IMR-90 (cell line): ENCODE data around the gene GPR75. TPM values are rescaled to one million over a fixed set of nuclear protein-coding genes. Genes with fewer than 3 reads are reported as not detected.

Experiments
- ATAC-seq: fragments of 200-7000 bp; cut with Tn5 transposase; 2 replicates; pipeline ENCODE4 v1.9.1; 2020; ENCODE audit warnings: low read depth, mild to moderate bottlenecking, moderate library complexity
- BruUV-seq: library from RNA; stranded (reverse); fragments of 400-500 nt; replicated peaks from 2 replicates; lab custom pipeline; 2021; lab: Mats Ljungman, UMichigan
- CTCF ChIA-PET: fragments of 300-600 bp; formaldehyde crosslinking; extraction: SDS; loops from one replicate; lab custom pipeline; 2021; ENCODE audit warnings: antibody characterized with exemption; lab: Yijun Ruan, JAX
- POLR2A ChIA-PET: fragments of 300-600 bp; sonication (Branson Sonifier 250); formaldehyde crosslinking; loops from one replicate; lab custom pipeline; 2022; ENCODE audit warnings: antibody characterized with exemption; ENCODE audit not compliant: unreplicated experiment; lab: Charles Lee
- DNase-seq: peaks from one replicate; pipeline ENCODE4 v3.0.0; 2013
- H2AFZ ChIP-seq: replicated peaks from 2 replicates; pipeline ENCODE3; 2013; ENCODE audit warnings: low read length, mild to moderate bottlenecking; ENCODE audit not compliant: poor library complexity
- H2AK5ac ChIP-seq: 2 replicates; pipeline ENCODE4 v1.6.1; 2013; ENCODE audit warnings: low read depth, low read length, inconsistent platforms
- H2AK9ac ChIP-seq: replicated peaks from 2 replicates; pipeline ENCODE3; 2013; ENCODE audit warnings: mild to moderate bottlenecking, low read depth, low read length, moderate library complexity; ENCODE audit not compliant: poor library complexity
- H2BK120ac ChIP-seq: 2 replicates; pipeline ENCODE4 v1.6.1; 2013; ENCODE audit warnings: low read depth, low read length, inconsistent platforms
- H2BK15ac ChIP-seq: 3 replicates; pipeline ENCODE4 v1.6.1; 2013; ENCODE audit warnings: low read depth, low read length, inconsistent platforms
- H2BK20ac ChIP-seq: 2 replicates; pipeline ENCODE4 v1.6.1; 2013; ENCODE audit warnings: low read depth, mild to moderate bottlenecking, inconsistent platforms, low read length, moderate library complexity
- H2BK5ac ChIP-seq: 2 replicates; pipeline ENCODE4 v1.6.1; 2013; ENCODE audit warnings: mild to moderate bottlenecking, low read depth, low read length, inconsistent platforms; ENCODE audit not compliant: poor library complexity, severe bottlenecking
- H3K14ac ChIP-seq: replicated peaks from 2 replicates; pipeline ENCODE4 v1.6.1; 2013; ENCODE audit warnings: low read depth, low read length, inconsistent platforms
- H3K18ac ChIP-seq: 2 replicates; pipeline ENCODE4 v1.6.1; 2013; ENCODE audit warnings: low read depth, low read length, control low read depth
- H3K23ac ChIP-seq: 2 replicates; pipeline ENCODE4 v1.6.1; 2013; ENCODE audit warnings: low read depth, low read length, inconsistent platforms
- H3K27ac ChIP-seq: 2 replicates; pipeline ENCODE4 v1.5.1; 2013; ENCODE audit warnings: mild to moderate bottlenecking, control low read depth, low read length; ENCODE audit not compliant: insufficient read depth
- H3K27me3 ChIP-seq: 2 replicates; pipeline ENCODE4 v1.6.1; 2013; ENCODE audit warnings: low read length; ENCODE audit not compliant: control insufficient read depth, insufficient read depth
- H3K36me3 ChIP-seq: 2 replicates; pipeline ENCODE4 v1.6.1; 2013; ENCODE audit warnings: low read length, mixed read lengths; ENCODE audit not compliant: control insufficient read depth, insufficient read depth
- H3K4ac ChIP-seq: 2 replicates; pipeline ENCODE4 v1.6.1; 2013; ENCODE audit warnings: low read depth, low read length, inconsistent platforms
- H3K4me1 ChIP-seq: 2 replicates; pipeline ENCODE4 v1.6.1; 2013; ENCODE audit warnings: low read length, mixed read lengths; ENCODE audit not compliant: control insufficient read depth, insufficient read depth
- H3K4me2 ChIP-seq: 2 replicates; pipeline ENCODE4 v1.6.1; 2013; ENCODE audit warnings: low read depth, mild to moderate bottlenecking, control low read depth, low read length, moderate library complexity
- H3K4me3 ChIP-seq: 2 replicates; pipeline ENCODE4 v1.5.1; 2013; ENCODE audit warnings: low read depth, mild to moderate bottlenecking, control low read depth, low read length, moderate library complexity; ENCODE audit not compliant: insufficient read depth
- H3K56ac ChIP-seq: 2 replicates; pipeline ENCODE4 v1.6.1; 2013; ENCODE audit warnings: low read length, inconsistent platforms; ENCODE audit not compliant: insufficient read depth; ENCODE audit errors: extremely low read depth
- H3K79me1 ChIP-seq, 2 experiments: 2 replicates each; pipeline ENCODE4 v1.6.1; 2013; ENCODE audit warnings: low read length in 2 of 2, inconsistent platforms in 1 of 2, low read depth in 1 of 2
- H3K9ac ChIP-seq: 2 replicates; pipeline ENCODE4 v1.6.1; 2013; ENCODE audit warnings: low read depth, low read length, control low read depth
- H3K9me1 ChIP-seq: 2 replicates; pipeline ENCODE4 v1.6.1; 2013; ENCODE audit warnings: low read length, inconsistent platforms; ENCODE audit not compliant: insufficient read depth
- H3K9me3 ChIP-seq: 2 replicates; pipeline ENCODE4 v1.6.1; 2013; ENCODE audit warnings: low read length; ENCODE audit not compliant: control insufficient read depth, insufficient read depth
- H4K20me1 ChIP-seq: 2 replicates; pipeline ENCODE4 v1.6.1; 2013; ENCODE audit warnings: low read length, inconsistent platforms; ENCODE audit not compliant: insufficient read depth
- H4K5ac ChIP-seq: 2 replicates; pipeline ENCODE4 v1.6.1; 2013; ENCODE audit warnings: mild to moderate bottlenecking, low read depth, low read length, control low read depth
- H4K8ac ChIP-seq, 2 experiments: 2 replicates each; pipeline ENCODE4 v1.6.1; 2013; ENCODE audit warnings: low read depth in 2 of 2, low read length in 2 of 2, control low read depth in 1 of 2, inconsistent platforms in 1 of 2
- H4K91ac ChIP-seq: 2 replicates; pipeline ENCODE4 v1.6.1; 2013; ENCODE audit warnings: low read depth, low read length, inconsistent platforms; ENCODE audit not compliant: insufficient read depth
- BHLHE40 ChIP-seq: fragments of 150-350 bp; IDR thresholded peaks from 2 replicates; pipeline ENCODE4 v1.6.1; 2016; ENCODE audit warnings: mild to moderate bottlenecking, low read depth, low read length
- CEBPB ChIP-seq: IDR thresholded peaks from 2 replicates; pipeline ENCODE4 v1.6.1; 2012; ENCODE audit warnings: low read depth, low read length, improper control_type of control experiment
- CHD1 ChIP-seq: IDR thresholded peaks from 2 replicates; pipeline ENCODE4 v1.6.1; 2012; ENCODE audit warnings: low read depth, low read length, improper control_type of control experiment
- MAFK ChIP-seq: IDR thresholded peaks from 2 replicates; pipeline ENCODE4 v1.6.1; 2012; ENCODE audit warnings: low read depth, low read length, improper control_type of control experiment
- MAZ ChIP-seq: IDR thresholded peaks from 2 replicates; pipeline ENCODE4 v1.6.1; 2012; ENCODE audit warnings: low read depth, mild to moderate bottlenecking, low read length, improper control_type of control experiment, moderate library complexity, borderline replicate concordance
- MXI1 ChIP-seq: IDR thresholded peaks from 2 replicates; pipeline ENCODE4 v1.6.1; 2012; ENCODE audit warnings: low read depth, mild to moderate bottlenecking, low read length, moderate library complexity, borderline replicate concordance
- NFE2L2 ChIP-seq: fragments of 150-350 bp; IDR thresholded peaks from 2 replicates; pipeline ENCODE4 v1.6.1; 2016; ENCODE audit warnings: low read depth, mild to moderate bottlenecking, low read length
- POLR2A ChIP-seq: IDR thresholded peaks from 2 replicates; pipeline ENCODE4 v1.6.1; 2012; ENCODE audit warnings: mild to moderate bottlenecking, low read depth, low read length
- RAD21 ChIP-seq: IDR thresholded peaks from 2 replicates; pipeline ENCODE4 v1.6.1; 2012; ENCODE audit warnings: low read length, improper control_type of control experiment
- RCOR1 ChIP-seq: IDR thresholded peaks from 2 replicates; pipeline ENCODE4 v1.6.1; 2012; ENCODE audit warnings: mild to moderate bottlenecking, low read length, improper control_type of control experiment; ENCODE audit not compliant: insufficient replicate concordance
- SMC3 ChIP-seq: fragments of 150-350 bp; IDR thresholded peaks from 2 replicates; pipeline ENCODE4 v1.6.1; 2016; ENCODE audit warnings: low read depth, mild to moderate bottlenecking, antibody characterized with exemption, low read length, moderate library complexity
- WGBS, 2 experiments: methylation state at CpG; one replicate each; pipeline versions ENCODE4 v1.1.5 to v1.1.7; 2013; ENCODE audit warnings: missing lambda C conversion rate in 2 of 2; ENCODE audit not compliant: insufficient read length in 1 of 2; ENCODE audit errors: extremely low coverage in 2 of 2; 5-methylcytosine and 5-hydroxymethylcytosine counted together
- dilution Hi-C: fragments of 300-500 bp; cut with HindIII; formaldehyde crosslinking; loops from one replicate; pipeline ENCODE4 v1.14.3; 2018; ENCODE audit warnings: low sequenced_read_pairs; ENCODE audit not compliant: unreplicated experiment
- in situ Hi-C: fragments of 300-500 bp; cut with MboI; formaldehyde crosslinking; loops from 3 replicates; pipeline ENCODE4 v1.14.3; 2019; ENCODE audit warnings: low sequenced_read_pairs, inconsistent platforms, mixed read lengths
- intact Hi-C: fragments of 100-400 bp; cut with micrococcal nuclease; formaldehyde crosslinking; loops from 2 replicates; pipeline ENCODE4 v1.10.0; 2022
- polyA plus RNA-seq, 3 experiments: library from polyadenylated mRNA; depleted of rRNA; stranded (reverse); fragments of >200 nt; gene quantifications; 2 replicates each; pipeline ENCODE4 v1.2.3, GENCODE V29; 2012; ENCODE audit warnings: low replicate concordance in 1 of 3
- total RNA-seq: library from RNA; depleted of rRNA; stranded (reverse); fragments of >200 nt; gene quantifications from 2 replicates; pipeline ENCODE4 v1.2.3, GENCODE V29; 2012
- TF ChIP-seq, protein P1 (sequence below): fragments of 150-350 bp; IDR thresholded peaks from 2 replicates; pipeline ENCODE4 v1.6.1; 2016; ENCODE audit warnings: low read depth, mild to moderate bottlenecking, low read length, moderate library complexity, borderline replicate concordance
- TF ChIP-seq, protein P2 (sequence below): conservative IDR thresholded peaks from 2 replicates; pipeline ENCODE4 v1.5.1; 2012; ENCODE audit warnings: mild to moderate bottlenecking, low read depth, low read length, improper control_type of control experiment
- TF ChIP-seq, protein P3 (sequence below): fragments of 150-350 bp; IDR thresholded peaks from 2 replicates; pipeline ENCODE4 v1.6.1; 2017; ENCODE audit warnings: mild to moderate bottlenecking, antibody characterized with exemption, low read length, low read depth

The GPR75 gene
- total and polyA plus RNA-seq, 2 of the 4 experiments (the other 2 are of a cell fraction) = 1.4 to 2.1 TPM

DNA sequence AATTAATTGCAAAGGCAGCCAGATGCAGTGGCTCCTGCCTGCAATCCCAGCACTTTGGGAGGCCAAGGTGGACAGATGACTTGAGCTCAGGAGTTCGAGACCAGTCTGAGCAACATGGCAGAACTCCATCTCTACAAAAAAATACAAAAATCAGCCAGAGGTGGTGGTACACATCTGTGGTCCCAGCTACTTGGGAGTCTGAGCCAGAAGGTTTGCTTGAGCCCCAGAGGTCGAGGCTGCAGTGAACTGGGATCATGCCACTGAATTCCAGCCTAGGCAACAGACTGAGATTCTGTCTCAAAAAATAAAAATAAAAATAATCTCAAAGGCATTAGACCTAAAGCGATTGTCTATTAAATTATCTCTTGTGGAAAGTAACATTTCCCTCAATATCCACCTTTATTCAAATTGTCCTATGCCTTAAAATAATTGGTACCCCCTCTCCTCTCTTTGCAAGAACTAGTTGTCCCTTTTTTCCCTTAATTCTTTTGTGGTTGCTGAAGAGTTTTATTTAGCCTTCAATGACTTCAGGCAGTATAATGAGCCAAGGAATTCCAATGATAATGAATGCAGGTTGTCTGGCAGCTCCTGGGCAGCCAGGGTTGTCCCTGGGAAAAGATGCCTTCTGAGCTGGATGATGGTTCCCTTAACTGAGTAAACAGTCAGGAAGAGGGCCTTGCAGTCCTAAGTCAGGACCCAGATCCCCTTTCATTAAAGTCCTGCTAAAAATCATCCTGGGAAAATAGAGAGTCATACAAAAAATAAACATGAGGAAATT is 32.2 kb downstream of the GPR75 start:
- Histone ChIP-seq H3K14ac (no peak overlapping the region), H2BK5ac (no peak overlapping the region), H3K4me2 (no peak overlapping the region), H2BK120ac (no peak overlapping the region), H4K20me1 (no peaks in the 10 kb centered on the region), H3K23ac (no peak overlapping the region), H4K8ac (no peak overlapping the region), H3K27ac (no peak overlapping the region), H3K4me3 (no peak overlapping the region), H2AK9ac (no peak overlapping the region), H4K5ac (no peak overlapping the region), H3K79me1 (peaks cover 0 to 2% of the 10 kb centered on the region in 2 experiments; a peak in 1 of 4 replicates), H3K9ac (no peak overlapping the region), H3K9me1 (no peaks in the 10 kb centered on the region), H3K4ac (no peak overlapping the region), H3K9me3 (no peaks in the 10 kb centered on the region), H3K18ac (no peak overlapping the region), H3K56ac (no peak overlapping the region), H3K4me1 (0 out of 2 replicates have a peak, but pooled peaks cover 5% of the 10 kb centered on the region), H2BK20ac (no peak overlapping the region), H2BK15ac (no peak overlapping the region), H3K36me3 (peaks cover 3% of the 10 kb centered on the region; the same call in 1 of the 2 replicates), H2AFZ (no peak overlapping the region), H3K27me3 (no peaks in the 10 kb centered on the region), H2AK5ac (no peak overlapping the region), H4K91ac (no peak overlapping the region)
- dilution Hi-C loops = no loop called here
- intact Hi-C loops = no loop called here
- DNase-seq (peak; percentile 18), ATAC-seq (no peak; the same call in 1 of the 2 replicates)
- in situ Hi-C loops = no loop called here
- WGBS, 2 experiments = no CpG with 5 or more reads among the region's 3 CpGs
- CTCF ChIA-PET = no interaction called here
- POLR2A ChIA-PET = no interaction called here
- no peak for TF ChIP-seq MAFK
- TF ChIP-seq, protein P1, sequence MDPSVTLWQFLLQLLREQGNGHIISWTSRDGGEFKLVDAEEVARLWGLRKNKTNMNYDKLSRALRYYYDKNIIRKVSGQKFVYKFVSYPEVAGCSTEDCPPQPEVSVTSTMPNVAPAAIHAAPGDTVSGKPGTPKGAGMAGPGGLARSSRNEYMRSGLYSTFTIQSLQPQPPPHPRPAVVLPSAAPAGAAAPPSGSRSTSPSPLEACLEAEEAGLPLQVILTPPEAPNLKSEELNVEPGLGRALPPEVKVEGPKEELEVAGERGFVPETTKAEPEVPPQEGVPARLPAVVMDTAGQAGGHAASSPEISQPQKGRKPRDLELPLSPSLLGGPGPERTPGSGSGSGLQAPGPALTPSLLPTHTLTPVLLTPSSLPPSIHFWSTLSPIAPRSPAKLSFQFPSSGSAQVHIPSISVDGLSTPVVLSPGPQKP = no peak
- TF ChIP-seq SMC3 = no peak
- no peak for TF ChIP-seq MXI1
- TF ChIP-seq, protein P2, sequence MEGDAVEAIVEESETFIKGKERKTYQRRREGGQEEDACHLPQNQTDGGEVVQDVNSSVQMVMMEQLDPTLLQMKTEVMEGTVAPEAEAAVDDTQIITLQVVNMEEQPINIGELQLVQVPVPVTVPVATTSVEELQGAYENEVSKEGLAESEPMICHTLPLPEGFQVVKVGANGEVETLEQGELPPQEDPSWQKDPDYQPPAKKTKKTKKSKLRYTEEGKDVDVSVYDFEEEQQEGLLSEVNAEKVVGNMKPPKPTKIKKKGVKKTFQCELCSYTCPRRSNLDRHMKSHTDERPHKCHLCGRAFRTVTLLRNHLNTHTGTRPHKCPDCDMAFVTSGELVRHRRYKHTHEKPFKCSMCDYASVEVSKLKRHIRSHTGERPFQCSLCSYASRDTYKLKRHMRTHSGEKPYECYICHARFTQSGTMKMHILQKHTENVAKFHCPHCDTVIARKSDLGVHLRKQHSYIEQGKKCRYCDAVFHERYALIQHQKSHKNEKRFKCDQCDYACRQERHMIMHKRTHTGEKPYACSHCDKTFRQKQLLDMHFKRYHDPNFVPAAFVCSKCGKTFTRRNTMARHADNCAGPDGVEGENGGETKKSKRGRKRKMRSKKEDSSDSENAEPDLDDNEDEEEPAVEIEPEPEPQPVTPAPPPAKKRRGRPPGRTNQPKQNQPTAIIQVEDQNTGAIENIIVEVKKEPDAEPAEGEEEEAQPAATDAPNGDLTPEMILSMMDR = no peak
- no peak for TF ChIP-seq CHD1
- TF ChIP-seq POLR2A = no peak
- TF ChIP-seq MAZ = no peak
- TF ChIP-seq RCOR1 = no peak
- no peak for TF ChIP-seq RAD21
- TF ChIP-seq, protein P3, sequence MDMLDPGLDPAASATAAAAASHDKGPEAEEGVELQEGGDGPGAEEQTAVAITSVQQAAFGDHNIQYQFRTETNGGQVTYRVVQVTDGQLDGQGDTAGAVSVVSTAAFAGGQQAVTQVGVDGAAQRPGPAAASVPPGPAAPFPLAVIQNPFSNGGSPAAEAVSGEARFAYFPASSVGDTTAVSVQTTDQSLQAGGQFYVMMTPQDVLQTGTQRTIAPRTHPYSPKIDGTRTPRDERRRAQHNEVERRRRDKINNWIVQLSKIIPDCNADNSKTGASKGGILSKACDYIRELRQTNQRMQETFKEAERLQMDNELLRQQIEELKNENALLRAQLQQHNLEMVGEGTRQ = no peak
- no peak for TF ChIP-seq CEBPB
- TF ChIP-seq BHLHE40 = no peak
- TF ChIP-seq NFE2L2 = no peak
- no TSS peak for BruUV-seq
